OCI-LY7 (cell line): Measurements from ENCODE around the gene TADA2B.

Experiments
- CTCF ChIP-seq: fragments of 200-600 bp; sonication (generic); conservative IDR thresholded peaks from 2 replicates; pipeline ENCODE4 v1.5.1; 2014; ENCODE audit warnings: mild to moderate bottlenecking, antibody characterized with exemption, low read length, moderate library complexity, mixed read lengths
- EZH2phosphoT487 ChIP-seq: fragments of 200-600 bp; sonication (generic); IDR thresholded peaks from 2 replicates; pipeline ENCODE4 v1.6.1; 2018; ENCODE audit warnings: low read depth, borderline replicate concordance, mild to moderate bottlenecking, mixed run types, antibody characterized with exemption, low read length, moderate library complexity, mixed read lengths

- no peak for TF ChIP-seq CTCF
- no peak for TF ChIP-seq EZH2phosphoT487
Observed at GRCh38 chr4:7105276-7105675, 62.1 kb downstream of the TADA2B start.
